HG03159 (cell line): Measurements from ENCODE around the gene KLHDC10.
A peak's percentile ranks its signal among the peaks of the same experiment; 100 is the strongest.
"Not testable (repeated sequence)": the region's sequence is repeated elsewhere in the genome, so short reads cannot be mapped to it uniquely, and the experiment has no call there.

Source experiments
- ATAC-seq: cut with Tn5 transposase; IDR thresholded peaks from one replicate; pipeline ENCODE4 v1.9.1; 2021; ENCODE audit warnings: mild to moderate bottlenecking, moderate library complexity; ENCODE audit not compliant: unreplicated experiment

Gene KLHDC10

DNA sequence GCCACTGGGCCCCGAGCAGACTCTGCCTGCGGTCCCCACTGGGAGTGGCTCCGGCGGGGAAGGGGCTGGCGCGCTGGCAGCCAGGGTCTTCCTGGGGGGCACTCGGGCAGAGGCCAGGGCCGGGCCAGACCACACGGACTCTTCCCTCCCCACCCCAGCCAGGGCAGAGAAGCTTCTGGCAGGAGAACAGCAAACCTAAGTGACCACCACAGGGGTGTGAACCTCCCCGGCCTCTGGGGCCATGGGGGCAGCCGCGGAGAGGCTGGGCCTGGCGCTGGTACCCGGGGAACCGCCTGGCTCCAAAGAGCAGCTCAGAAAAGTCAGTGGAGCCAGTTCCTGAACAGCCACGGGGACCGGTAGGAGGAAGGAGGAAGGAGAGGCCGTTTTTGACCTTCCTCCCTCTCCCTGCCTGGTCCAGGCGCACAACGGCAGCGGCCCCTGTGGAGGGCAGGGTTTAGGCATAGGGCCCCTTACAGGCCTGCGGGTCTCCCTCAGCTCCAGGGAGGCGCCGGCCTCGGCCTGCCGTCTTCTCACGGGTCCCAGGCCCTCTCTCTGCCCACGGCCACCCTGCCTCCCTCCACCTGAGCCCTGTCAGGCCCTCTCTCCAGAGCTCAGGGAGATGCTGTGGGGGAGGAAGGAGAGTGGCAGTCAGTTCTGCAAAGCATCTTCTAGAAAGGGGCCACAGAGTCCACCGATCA, 83.0 kb downstream of the KLHDC10 start:
- ATAC-seq, result no peak

DNA sequence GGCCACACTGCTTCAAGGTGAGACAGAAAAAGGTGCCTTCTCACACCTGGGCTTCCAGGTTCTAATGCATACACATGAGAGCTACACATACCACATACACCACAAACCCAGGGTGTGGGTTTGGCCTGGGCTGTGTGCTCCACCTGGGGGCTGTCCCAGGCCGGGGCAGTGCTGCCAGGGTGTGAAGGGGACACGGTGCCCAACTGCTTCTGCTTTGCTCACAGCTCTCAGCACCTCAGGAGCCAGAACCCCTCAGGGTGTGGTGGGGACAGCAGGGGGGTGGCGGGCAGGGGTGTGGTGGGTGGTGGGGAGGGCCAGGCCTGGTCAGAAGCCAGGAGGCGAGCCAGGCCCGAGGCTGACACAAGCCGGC, 83.8 kb downstream of the KLHDC10 start:
- no peak for ATAC-seq

DNA sequence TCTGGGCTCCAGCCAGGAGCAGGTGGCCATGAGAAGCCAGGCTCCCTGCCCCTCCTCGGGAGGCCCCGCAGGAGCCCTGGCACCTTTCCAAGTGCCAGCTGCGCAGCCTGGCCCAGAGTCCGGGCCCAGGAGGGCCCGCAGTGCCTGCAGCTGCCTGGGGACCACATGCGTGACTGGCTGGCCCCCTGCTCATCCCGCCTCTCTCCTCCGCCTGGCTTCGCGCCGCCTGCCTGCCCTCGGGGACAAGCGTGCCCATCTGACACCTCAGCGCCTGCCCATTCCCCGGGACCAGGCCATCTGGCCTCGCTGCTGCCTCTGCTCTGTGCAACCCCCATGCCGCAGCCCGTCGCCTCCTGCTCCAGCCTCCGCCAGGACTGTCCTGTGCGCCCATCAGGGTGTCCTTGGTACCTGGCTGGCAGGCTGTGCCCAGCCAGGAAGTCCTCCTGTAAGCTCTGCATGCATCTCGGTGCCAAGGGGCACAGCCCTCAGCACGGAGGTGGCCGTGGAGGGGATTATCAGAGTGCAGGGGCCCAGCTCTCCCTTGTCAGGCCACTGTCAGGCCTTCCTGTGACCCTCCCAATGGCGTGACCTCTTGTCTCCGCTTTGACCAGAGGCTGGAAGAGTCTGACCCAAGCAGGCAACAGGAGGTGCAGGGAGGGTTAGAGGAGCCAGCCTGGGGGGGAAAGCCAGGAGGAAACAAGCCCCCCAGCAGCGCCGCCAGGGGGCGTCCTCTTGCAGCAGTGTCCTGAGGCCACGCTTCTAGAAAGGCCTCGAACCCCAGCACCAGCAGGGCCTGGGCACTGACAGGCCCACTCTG, 84.4 kb downstream of the KLHDC10 start:
- no peak for ATAC-seq

DNA sequence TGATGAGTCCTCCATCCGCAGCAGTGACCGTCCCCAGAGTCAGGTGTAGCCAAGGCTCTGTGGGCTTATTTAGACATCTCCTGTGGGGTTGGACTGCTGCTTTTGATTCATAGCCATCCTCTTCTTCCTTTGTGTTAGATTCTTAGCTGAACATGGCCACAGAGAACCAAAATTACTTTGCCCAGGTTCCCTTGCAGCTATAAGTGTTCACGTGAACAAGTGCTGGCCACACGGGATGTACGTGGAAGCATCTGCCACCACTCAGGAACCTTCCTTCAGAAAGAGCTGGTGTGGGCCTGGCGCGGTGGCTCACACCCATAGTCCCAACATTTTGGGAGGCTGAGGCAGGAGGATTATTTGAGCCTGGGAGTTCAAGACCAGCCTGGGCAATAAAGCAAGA, 85.8 kb downstream of the KLHDC10 start:
- no peak for ATAC-seq

DNA sequence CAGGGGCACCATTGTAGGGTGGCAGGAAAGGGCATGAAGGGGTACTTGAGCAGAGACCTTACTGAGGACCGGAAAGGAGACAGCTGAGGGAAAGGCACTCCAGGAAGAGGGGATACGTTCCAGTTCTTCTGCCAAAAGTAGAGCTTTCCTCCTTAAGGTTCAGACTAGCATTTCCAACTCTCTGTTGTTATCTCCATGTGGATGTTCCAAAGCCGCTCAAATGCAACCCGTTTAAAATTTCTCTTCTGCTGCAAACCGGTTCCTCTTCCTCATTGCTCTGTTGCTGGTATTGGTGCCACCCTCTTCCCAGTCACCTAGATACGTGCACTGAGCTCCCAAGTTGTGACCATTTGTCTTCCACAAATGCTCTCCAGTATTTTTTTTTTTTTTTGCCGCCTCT, 87.4 kb downstream of the KLHDC10 start:
- ATAC-seq, result no peak

DNA sequence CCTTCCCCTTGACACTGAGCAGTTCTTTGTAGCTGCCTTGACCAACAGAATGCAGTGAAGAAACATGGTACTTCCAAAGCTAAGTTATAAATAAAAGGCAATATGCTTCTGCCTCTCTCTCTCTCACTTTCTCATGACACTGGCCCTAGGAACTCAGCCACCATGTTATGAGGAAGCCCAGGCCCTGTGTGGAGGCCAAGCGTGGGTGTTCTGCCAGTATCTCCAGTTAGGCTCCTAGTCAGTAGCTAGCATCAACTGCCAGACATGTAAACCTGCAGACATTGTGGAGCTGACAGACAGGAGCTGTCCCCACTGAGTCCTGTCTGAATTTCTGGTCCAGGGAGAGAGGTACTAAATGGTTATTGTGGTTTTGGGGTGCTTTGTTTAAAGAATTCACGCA, 89.7 kb downstream of the KLHDC10 start:
- no peak for ATAC-seq

DNA sequence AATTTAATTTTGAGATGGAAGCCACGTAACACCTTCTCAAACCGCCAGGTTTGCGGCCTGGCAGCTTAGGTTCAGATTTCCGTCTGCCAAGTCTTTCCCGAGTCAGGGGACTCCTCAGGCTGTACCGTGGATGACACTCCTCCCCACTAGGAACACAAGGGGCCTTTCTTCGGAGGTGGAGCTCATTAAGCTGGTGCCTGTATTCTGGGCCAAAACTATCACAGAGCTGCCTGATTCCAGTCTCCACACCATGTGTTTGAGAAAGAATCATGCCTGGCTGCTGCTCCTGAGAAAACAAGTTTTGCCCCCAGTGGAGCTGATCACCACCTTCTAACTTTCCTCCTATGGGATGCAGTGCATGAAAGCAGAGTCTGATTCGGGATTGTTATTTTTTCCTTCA, 90.1 kb downstream of the KLHDC10 start:
- ATAC-seq, result no peak

DNA sequence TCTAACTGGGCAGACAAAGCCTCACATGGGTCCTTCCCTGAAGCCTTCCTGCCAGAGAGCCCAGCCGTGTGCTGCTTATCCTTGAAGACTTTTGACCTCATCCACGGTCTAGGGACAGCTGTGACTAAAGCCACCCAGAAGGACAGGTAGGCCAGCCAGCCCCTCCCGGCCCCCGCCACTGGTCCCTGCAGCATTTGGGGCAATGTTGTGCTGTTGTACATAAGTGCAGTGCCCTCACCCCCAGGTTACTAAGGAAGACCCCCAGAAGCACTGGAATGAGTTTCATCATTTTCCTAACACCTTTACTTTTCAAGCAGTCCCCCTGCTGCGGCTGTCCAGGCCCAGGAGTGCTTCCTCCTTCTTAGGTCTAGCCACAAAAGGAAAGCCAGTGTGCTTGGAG, 91.9 kb downstream of the KLHDC10 start:
- ATAC-seq, result no peak

DNA sequence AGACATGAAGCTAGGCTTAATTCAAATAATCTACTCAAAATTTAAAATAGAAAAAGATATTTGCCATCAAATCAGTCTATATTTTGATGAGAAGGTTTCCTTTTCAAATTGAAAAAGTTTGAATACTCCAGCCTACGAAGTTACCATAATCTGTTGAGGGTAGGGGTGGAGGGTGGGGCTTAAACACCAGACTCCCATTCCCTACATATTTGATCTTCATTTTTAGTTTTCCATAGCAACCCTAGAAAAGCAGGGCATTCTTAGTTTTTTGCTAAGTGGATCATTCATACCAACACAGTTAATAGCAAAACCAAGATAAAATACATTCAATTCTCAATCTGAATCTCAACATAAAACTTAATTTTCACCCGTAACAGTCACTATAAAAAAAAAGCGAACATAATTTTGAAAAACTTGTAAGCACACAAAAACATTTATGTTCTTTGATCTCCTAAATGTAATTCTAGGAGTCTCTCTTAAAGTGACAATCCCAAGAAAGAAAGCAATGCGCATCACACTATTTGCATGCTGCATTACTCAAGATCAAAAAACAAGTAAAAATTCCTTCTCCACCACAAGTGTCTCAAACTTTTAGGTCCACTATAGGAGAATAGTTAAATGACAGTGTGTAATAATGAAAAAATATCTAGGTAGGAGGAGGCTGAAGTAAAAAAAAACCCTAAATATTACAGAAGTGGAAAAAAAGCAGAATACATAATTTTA, 104.1 kb downstream of the KLHDC10 start:
- ATAC-seq, result no peak

DNA sequence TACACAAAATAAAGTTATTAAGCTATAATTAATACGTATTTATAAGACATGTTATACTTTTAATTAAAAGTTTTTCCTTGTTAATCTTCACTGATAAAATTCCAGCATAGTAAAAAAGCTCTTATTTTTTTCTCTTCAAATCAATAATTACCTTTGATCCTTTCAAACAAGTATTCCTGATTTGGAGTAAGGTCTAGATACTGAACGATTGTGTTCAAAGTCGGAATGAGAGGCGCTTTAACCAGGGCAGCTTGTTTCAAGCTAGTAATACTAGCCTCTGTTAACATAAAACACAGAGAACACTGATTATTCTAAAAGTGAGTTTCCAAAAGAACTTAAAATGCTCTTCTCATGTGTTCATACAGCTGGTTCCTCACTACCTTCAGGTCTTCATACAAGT, 107.9 kb downstream of the KLHDC10 start:
- no peak for ATAC-seq

DNA sequence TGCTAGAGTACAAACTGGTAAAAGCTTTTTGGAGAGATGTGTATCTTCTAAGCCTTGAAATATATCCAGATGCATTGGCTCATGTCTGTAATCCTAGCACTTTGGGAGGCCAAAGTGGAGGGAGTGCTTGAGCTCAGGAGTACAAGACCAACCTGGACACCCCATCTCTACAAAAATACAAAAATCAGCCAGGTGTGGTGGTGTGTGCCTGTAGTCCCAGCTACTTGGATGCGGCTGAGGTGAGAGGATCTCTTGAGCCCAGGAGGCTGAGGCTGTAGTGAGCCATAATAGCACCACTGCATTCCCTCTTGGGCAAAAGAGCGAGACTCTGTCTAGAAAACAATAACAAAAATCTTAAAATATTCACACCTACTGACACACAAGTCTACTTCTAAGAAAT, 109.3 kb downstream of the KLHDC10 start:
- ATAC-seq, result no peak

DNA sequence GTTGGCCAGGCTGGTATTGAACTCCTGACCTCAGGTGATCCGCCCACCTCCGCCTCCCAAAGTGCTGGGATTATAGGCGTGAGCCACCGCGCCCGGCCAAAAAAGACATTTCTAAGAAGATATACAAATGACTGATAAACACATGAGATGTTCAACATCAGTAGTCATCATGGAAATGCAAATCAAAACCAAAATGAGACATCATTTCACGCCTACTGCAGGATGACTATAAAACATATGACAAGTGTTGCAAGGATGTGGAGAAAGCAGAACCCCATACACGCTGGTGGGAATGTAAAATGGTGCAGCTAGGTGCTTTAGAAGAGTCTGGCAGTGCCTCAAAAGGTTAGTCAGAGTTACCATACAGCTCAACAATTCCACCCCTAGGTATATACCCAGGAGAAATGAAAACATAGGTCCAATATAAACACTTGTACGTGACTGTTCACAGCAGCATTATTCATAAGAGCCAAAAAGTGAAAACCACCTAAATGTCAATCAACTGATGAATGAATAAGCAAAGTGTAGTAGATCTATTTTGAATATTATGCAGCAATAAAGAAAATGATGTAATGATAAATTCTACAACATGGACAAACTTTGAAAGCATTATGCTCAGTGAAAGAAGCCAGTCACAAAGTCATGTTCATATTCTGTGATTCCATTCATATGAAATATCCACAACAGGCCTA, 110.4 kb downstream of the KLHDC10 start:
- no peak for ATAC-seq

DNA sequence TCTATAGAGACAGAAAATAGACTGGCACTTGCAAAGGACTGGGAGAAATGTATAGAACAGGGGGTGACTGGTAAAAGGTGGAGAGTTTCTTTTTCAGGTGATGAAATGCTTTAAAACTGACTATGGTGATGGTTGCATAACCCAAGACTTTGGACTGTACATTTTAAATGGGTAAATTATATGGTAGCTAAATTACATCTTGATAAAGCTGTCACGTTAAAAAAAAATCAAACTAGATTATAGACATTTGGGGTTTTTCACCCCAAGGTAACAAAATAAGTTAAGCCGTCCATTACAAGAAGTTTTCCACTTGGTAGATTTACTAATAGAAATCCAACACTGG, 110.9 kb downstream of the KLHDC10 start:
- ATAC-seq, result no peak

DNA sequence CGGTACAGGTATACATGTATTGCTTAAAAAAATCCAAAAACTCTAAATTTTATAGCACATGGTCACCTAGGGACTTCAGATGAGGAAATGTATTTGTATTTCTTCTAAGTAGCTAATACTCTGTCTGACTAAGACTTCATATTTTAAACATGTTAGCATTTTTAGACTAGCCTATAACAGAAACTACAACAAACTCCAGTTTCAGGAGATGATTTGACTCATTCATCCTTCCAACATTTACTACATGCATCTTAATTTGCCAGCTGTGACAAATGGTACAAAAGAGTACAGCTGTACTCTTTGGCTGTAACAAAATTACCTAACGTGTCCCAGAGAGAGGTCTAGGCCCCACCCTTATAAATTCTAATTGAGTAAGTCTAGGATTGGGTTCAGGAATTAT, 112.7 kb downstream of the KLHDC10 start:
- ATAC-seq, result peak; percentile 77

DNA sequence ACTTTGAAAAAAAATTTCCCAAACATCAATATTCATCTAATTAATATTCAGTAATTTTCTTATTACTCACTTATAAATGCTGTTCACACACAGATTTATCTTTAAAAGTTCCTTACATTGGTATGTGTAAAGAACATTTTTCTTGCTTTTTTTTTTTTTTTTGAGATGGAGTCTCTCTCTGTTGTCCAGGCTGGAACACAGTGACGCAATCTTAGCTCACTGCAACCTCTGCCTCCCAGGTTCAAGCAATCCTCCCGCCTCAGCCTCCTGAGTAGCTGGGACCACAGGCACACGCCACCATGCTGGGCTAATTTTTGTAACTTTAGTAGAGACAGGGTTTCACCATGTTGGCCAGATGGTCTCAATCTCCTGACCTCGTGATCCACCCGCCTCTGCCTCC, 114.0 kb downstream of the KLHDC10 start:
- not testable (repeated sequence) for ATAC-seq
